HepG2 (cell line): ENCODE results near the gene YTHDF1. TPM values are rescaled to one million over a fixed set of nuclear protein-coding genes. Genes with fewer than 3 reads are reported as not detected.
A peak's percentile ranks its signal among the peaks of the same experiment; 100 is the strongest.

ENCODE experiments used
- ATAC-seq: fragments of 200-7000 bp; cut with Tn5 transposase; 3 replicates; pipeline ENCODE4 v1.9.1; 2020; ENCODE audit warnings: mild to moderate bottlenecking, moderate library complexity
- BruUV-seq: library from RNA; stranded (reverse); fragments of 400-500 nt; replicated peaks from 2 replicates; lab custom pipeline; 2021; lab: Mats Ljungman, UMichigan
- CTCF ChIA-PET: fragments of 300-600 bp; formaldehyde crosslinking; extraction: SDS; loops from one replicate; lab custom pipeline; 2021; ENCODE audit warnings: low total read pairs, inconsistent platforms, low intra/inter-chr PET ratio; lab: Yijun Ruan, JAX
- POLR2A ChIA-PET: fragments of 350-600 bp; sonication (Branson Sonifier 250); formaldehyde crosslinking; loops from one replicate; lab custom pipeline; 2020; ENCODE audit warnings: antibody characterized with exemption, inconsistent platforms; lab: Yijun Ruan, JAX
- DNase-seq: peaks from one replicate; pipeline ENCODE4 v3.0.0-alpha.2; 2015; ENCODE audit warnings: low spot score
- FAIRE-seq: peaks from 3 replicates; lab custom pipeline; 2011; peaks lifted over from hg19 to GRCh38; lab: Jason Lieb, UNC
- H2AFZ ChIP-seq: one replicate; pipeline ENCODE4 v1.6.1; 2011; ENCODE audit warnings: low read length, inconsistent platforms
- H3K27ac ChIP-seq: fragments of 300-600 bp; 3 replicates; pipeline ENCODE4 v1.8.0; 2011; ENCODE audit warnings: mixed run types, mild to moderate bottlenecking, mixed read lengths, low read length, inconsistent platforms; ENCODE audit not compliant: insufficient read depth; ENCODE audit errors: extremely low read length
- H3K27me3 ChIP-seq, 2 experiments: fragments of 200-600 bp in 1 of 2; 2 replicates in 1 of 2; 3 replicates in 1 of 2; pipeline versions ENCODE4 v1.6.0 to v1.8.0; 2011; ENCODE audit warnings: low read length in 2 of 2, mild to moderate bottlenecking in 2 of 2, moderate library complexity in 2 of 2, inconsistent platforms in 1 of 2; ENCODE audit not compliant: insufficient read depth in 2 of 2, control insufficient read depth in 1 of 2
- H3K36me3 ChIP-seq, 2 experiments: fragments of 200-600 bp in 1 of 2; replicated peaks in 1 of 2; 2 replicates in 1 of 2; 3 replicates in 1 of 2; pipeline versions ENCODE4 v1.5.1 to v1.8.0; 2011; ENCODE audit warnings: low read length in 2 of 2, inconsistent platforms in 1 of 2; ENCODE audit not compliant: insufficient read depth in 2 of 2, control insufficient read depth in 1 of 2
- H3K4me1 ChIP-seq: 2 replicates; pipeline ENCODE4 v1.5.1; 2012; ENCODE audit warnings: low read length, inconsistent platforms; ENCODE audit not compliant: insufficient read depth
- H3K4me2 ChIP-seq: 2 replicates; pipeline ENCODE4 v1.6.0; 2011; ENCODE audit warnings: low read depth, low read length, inconsistent platforms
- H3K4me3 ChIP-seq, 3 experiments: fragments of 200-600 bp in 1 of 3; sonication (generic), shearing (Covaris generic) in 1 of 3; replicated peaks in 1 of 3; 2 replicates each; pipeline ENCODE4 v1.5.1; 2011 to 2016; ENCODE audit warnings: low read length in 3 of 3, inconsistent platforms in 2 of 3, low read depth in 2 of 3, mild to moderate bottlenecking in 2 of 3, control low read depth in 1 of 3, mixed read lengths in 1 of 3; ENCODE audit not compliant: insufficient read depth in 1 of 3
- H3K79me2 ChIP-seq: one replicate; pipeline ENCODE4 v1.6.1; 2011; ENCODE audit warnings: low read length, inconsistent platforms; ENCODE audit not compliant: insufficient read depth
- H3K9ac ChIP-seq: 2 replicates; pipeline ENCODE4 v1.6.0; 2011; ENCODE audit warnings: mild to moderate bottlenecking, low read depth, low read length, inconsistent platforms; ENCODE audit not compliant: insufficient read depth
- H3K9me3 ChIP-seq: 2 replicates; pipeline ENCODE4 v1.5.1; 2012; ENCODE audit warnings: mild to moderate bottlenecking, low read length
- H4K20me1 ChIP-seq: 2 replicates; pipeline ENCODE4 v1.6.0; 2011; ENCODE audit warnings: inconsistent platforms, mild to moderate bottlenecking, low read length, moderate library complexity; ENCODE audit not compliant: insufficient read depth
- ERF ChIP-seq: IDR thresholded peaks from 2 replicates; pipeline ENCODE4 v1.6.1; 2018; ENCODE audit warnings: missing biosample characterization, missing genetic modification reagents
- ETS1 ChIP-seq: sonication (generic); formaldehyde crosslinking; IDR thresholded peaks from 2 replicates; pipeline ENCODE4 v1.4.0; 2020; ENCODE audit warnings: missing genetic modification reagents
- IKZF1 ChIP-seq: fragments of 450-650 bp; IDR thresholded peaks from 2 replicates; pipeline ENCODE4 v1.7.1; 2016
- LCORL ChIP-seq, 2 experiments: fragments of 450-650 bp in 1 of 2; sonication (generic) in 1 of 2; formaldehyde crosslinking in 1 of 2; IDR thresholded peaks; 2 replicates each; pipeline versions ENCODE4 v1.5.0 to v1.6.1; 2017 to 2020; ENCODE audit warnings: antibody characterized with exemption in 1 of 2, missing genetic modification reagents in 1 of 2
- PHB2 ChIP-seq: fragments of 450-650 bp; IDR thresholded peaks from 2 replicates; pipeline ENCODE4 v1.6.1; 2018; ENCODE audit not compliant: partially characterized antibody
- PRMT3 ChIP-seq: sonication (generic); formaldehyde crosslinking; IDR thresholded peaks from 2 replicates; pipeline ENCODE4 v1.8.1; 2022; ENCODE audit warnings: low read depth, mild to moderate bottlenecking, moderate library complexity, missing genetic modification reagents, borderline replicate concordance
- ZNF761 ChIP-seq: sonication (generic); formaldehyde crosslinking; conservative IDR thresholded peaks from 2 replicates; pipeline ENCODE4 v1.4.0; 2020; ENCODE audit warnings: mild to moderate bottlenecking, missing genetic modification reagents
- WGBS: methylation state at CpG from one replicate; pipeline ENCODE4 v1.1.6; 2017; ENCODE audit warnings: low lambda C conversion rate; 5-methylcytosine and 5-hydroxymethylcytosine counted together
- in situ Hi-C: cut with HindIII; loops from 2 replicates; pipeline ENCODE4 v1.10.0; 2017; ENCODE audit warnings: low pct_unique_long_range_greater_than_20kb; ENCODE audit not compliant: extremely low pct_ligation_motif_present
- intact Hi-C: fragments of 100-400 bp; cut with micrococcal nuclease; formaldehyde crosslinking; loops from one replicate; pipeline ENCODE4 v1.10.0; 2022; ENCODE audit not compliant: unreplicated experiment
- polyA plus RNA-seq, 8 experiments: library from polyadenylated mRNA; depleted of rRNA in 3 of 8; stranded (reverse) in 7 of 8; unstranded in 1 of 8; fragments of >200 nt; fragmentation: Illumina TruSeq in 4 of 8; extraction: Trizol in 4 of 8; gene quantifications; 2 replicates each; pipeline versions ENCODE4 v1.2.1 to v1.2.3, GENCODE V29; 2011 to 2016; ENCODE audit warnings: low read depth in 4 of 8, missing spikeins in 1 of 8, mixed read lengths in 1 of 8; ENCODE audit not compliant: insufficient read depth in 1 of 8
- total RNA-seq, 5 experiments: library from RNA; depleted of rRNA; stranded (reverse); fragments of >200 nt; fragmentation: Illumina TruSeq; extraction: Trizol; gene quantifications; 2 replicates each; pipeline ENCODE4 v1.2.3, GENCODE V29; 2016; ENCODE audit warnings: low read depth in 1 of 5
- TF ChIP-seq, protein P1 (sequence below): IDR thresholded peaks from 2 replicates; pipeline ENCODE4 v1.6.1; 2012; ENCODE audit warnings: inconsistent platforms
- TF ChIP-seq, protein P2 (sequence below): fragments of 450-650 bp; IDR thresholded peaks from 2 replicates; pipeline ENCODE4 v1.6.1; 2016

Gene YTHDF1
- total and polyA plus RNA-seq, 2 of the 13 experiments (the other 11 are each of a cell fraction or from before 2014, with no cell fraction given): 34.5 to 37.7 TPM

GRCh38 chr20:63189846-63190559 lies 25.9 kb downstream of the YTHDF1 start:
- in situ Hi-C loops: no loop called here
- no peak overlapping the region for H3K4me3 ChIP-seq
- H3K36me3 ChIP-seq: peaks cover 0 to 3% of the 10 kb centered on the region in 2 experiments; a peak in 1 of 5 replicates
- no peak overlapping the region for H3K9ac ChIP-seq
- TF ChIP-seq, protein P1, sequence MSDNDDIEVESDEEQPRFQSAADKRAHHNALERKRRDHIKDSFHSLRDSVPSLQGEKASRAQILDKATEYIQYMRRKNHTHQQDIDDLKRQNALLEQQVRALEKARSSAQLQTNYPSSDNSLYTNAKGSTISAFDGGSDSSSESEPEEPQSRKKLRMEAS: no peak
- TF ChIP-seq ZNF761 (CRISPR knock-in tag) (no peak), PRMT3 (CRISPR knock-in tag) (no peak), LCORL (IDR thresholded peaks at IDR 0.05) (no peak), LCORL (CRISPR knock-in tag; IDR thresholded peaks at IDR 0.05) (no peak), ETS1 (CRISPR knock-in tag) (no peak)
- no peaks in the 10 kb centered on the region for H4K20me1 ChIP-seq
- intact Hi-C loops: no loop called here
- CTCF ChIA-PET: no interaction called here
- ATAC-seq (no peak), DNase-seq (no peak), FAIRE-seq (no peak)
- H2AFZ ChIP-seq: no peak overlapping the region
- POLR2A ChIA-PET: no interaction called here
- no peaks in the 10 kb centered on the region for H3K4me1 ChIP-seq
- no TSS peak for BruUV-seq
- no peak overlapping the region for H3K27ac ChIP-seq
- 46% methylated on average over 17 of the region's 17 CpGs for WGBS
- H3K27me3 ChIP-seq: no peaks in the 10 kb centered on the region
- no peaks in the 10 kb centered on the region for H3K9me3 ChIP-seq
- no peaks in the 10 kb centered on the region for H3K79me2 ChIP-seq
- H3K4me2 ChIP-seq: no peak overlapping the region

GRCh38 chr20:63189322-63189642 lies 26.6 kb downstream of the YTHDF1 start:
- H3K9ac ChIP-seq: no peak overlapping the region
- H2AFZ ChIP-seq: no peak overlapping the region
- H3K79me2 ChIP-seq: no peaks in the 10 kb centered on the region
- FAIRE-seq: no peak
- no peaks in the 10 kb centered on the region for H3K9me3 ChIP-seq
- H3K4me3 ChIP-seq: no peak overlapping the region
- no peaks in the 10 kb centered on the region for H4K20me1 ChIP-seq
- no peak overlapping the region for H3K4me2 ChIP-seq
- WGBS: 34% methylated on average over 5 of the region's 5 CpGs
- H3K4me1 ChIP-seq: no peaks in the 10 kb centered on the region
- H3K27me3 ChIP-seq: no peaks in the 10 kb centered on the region
- TF ChIP-seq IKZF1: 0 out of 2 replicates have a peak, but pooled peaks have one; percentile 70
- TF ChIP-seq, protein P2, sequence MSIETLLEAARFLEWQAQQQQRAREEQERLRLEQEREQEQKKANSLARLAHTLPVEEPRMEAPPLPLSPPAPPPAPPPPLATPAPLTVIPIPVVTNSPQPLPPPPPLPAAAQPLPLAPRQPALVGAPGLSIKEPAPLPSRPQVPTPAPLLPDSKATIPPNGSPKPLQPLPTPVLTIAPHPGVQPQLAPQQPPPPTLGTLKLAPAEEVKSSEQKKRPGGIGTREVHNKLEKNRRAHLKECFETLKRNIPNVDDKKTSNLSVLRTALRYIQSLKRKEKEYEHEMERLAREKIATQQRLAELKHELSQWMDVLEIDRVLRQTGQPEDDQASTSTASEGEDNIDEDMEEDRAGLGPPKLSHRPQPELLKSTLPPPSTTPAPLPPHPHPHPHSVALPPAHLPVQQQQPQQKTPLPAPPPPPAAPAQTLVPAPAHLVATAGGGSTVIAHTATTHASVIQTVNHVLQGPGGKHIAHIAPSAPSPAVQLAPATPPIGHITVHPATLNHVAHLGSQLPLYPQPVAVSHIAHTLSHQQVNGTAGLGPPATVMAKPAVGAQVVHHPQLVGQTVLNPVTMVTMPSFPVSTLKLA: peak; percentile 53
- no peak for TF ChIP-seq ERF (CRISPR knock-in tag)
- peak; percentile 57 for TF ChIP-seq PHB2
- POLR2A ChIA-PET: no interaction called here
- no peaks in the 10 kb centered on the region for H3K36me3 ChIP-seq
- intact Hi-C loops: no loop called here
- no peak for DNase-seq
- no peak for ATAC-seq
- no TSS peak for BruUV-seq
- no peak overlapping the region for H3K27ac ChIP-seq
- CTCF ChIA-PET: no interaction called here
- in situ Hi-C loops: no loop called here
